MCF 10A (cell line): ENCODE measurements around the gene PALD1. TPM values are rescaled to one million over a fixed set of nuclear protein-coding genes. Genes with fewer than 3 reads are reported as not detected.

Experiments used
- BruUV-seq: library from RNA; stranded (reverse); fragments of 400-500 nt; replicated peaks from 2 replicates; lab custom pipeline; 2021; lab: Mats Ljungman, UMichigan
- CTCF ChIA-PET: fragments of 300-600 bp; sonication (Branson Sonifier 250); formaldehyde crosslinking; extraction: SDS; loops from one replicate; lab custom pipeline; 2021; ENCODE audit warnings: antibody characterized with exemption, inconsistent platforms; lab: Yijun Ruan, JAX
- POLR2A ChIA-PET: fragments of 300-600, 350-650 bp; sonication (Branson Sonifier 250); formaldehyde crosslinking; extraction: SDS; loops from one replicate; lab custom pipeline; 2020; ENCODE audit warnings: antibody characterized with exemption, inconsistent platforms; lab: Yijun Ruan, JAX
- DNase-seq: peaks from one replicate; pipeline ENCODE4 v3.0.0-alpha.2; 2018; ENCODE audit not compliant: unreplicated experiment
- H3K27ac Mint-ChIP-seq: one replicate; pipeline ENCODE4 v1.8.0; 2022; ENCODE audit warnings: mild to moderate bottlenecking, low read depth, mixed read lengths; ENCODE audit not compliant: unreplicated experiment
- H3K27me3 Mint-ChIP-seq: one replicate; pipeline ENCODE4 v1.8.0; 2022; ENCODE audit warnings: mixed read lengths; ENCODE audit not compliant: insufficient read depth, unreplicated experiment
- H3K36me3 Mint-ChIP-seq: one replicate; pipeline ENCODE4 v1.8.0; 2022; ENCODE audit warnings: mild to moderate bottlenecking, moderate library complexity, mixed read lengths; ENCODE audit not compliant: insufficient read depth, unreplicated experiment
- H3K4me1 Mint-ChIP-seq: one replicate; pipeline ENCODE4 v1.8.0; 2022; ENCODE audit warnings: mixed read lengths; ENCODE audit not compliant: insufficient read depth, unreplicated experiment
- H3K4me3 Mint-ChIP-seq: one replicate; pipeline ENCODE4 v1.8.0; 2022; ENCODE audit warnings: mild to moderate bottlenecking, moderate library complexity, mixed read lengths; ENCODE audit not compliant: unreplicated experiment
- H3K9me3 Mint-ChIP-seq: one replicate; pipeline ENCODE4 v1.8.0; 2022; ENCODE audit warnings: mixed read lengths; ENCODE audit not compliant: unreplicated experiment
- CTCF ChIP-seq: fragments of 200-600 bp; IDR thresholded peaks from one replicate; pipeline ENCODE4 v1.8.0; 2022; ENCODE audit warnings: antibody characterized with exemption, mild to moderate bottlenecking; ENCODE audit not compliant: unreplicated experiment
- intact Hi-C: fragments of 100-400 bp; cut with micrococcal nuclease; formaldehyde crosslinking; loops from 2 replicates; pipeline ENCODE4 v1.14.1; 2022
- total RNA-seq: library from RNA; stranded (reverse); gene quantifications from 2 replicates; pipeline ENCODE4 v1.2.3, GENCODE V29; 2022

Gene PALD1
- total RNA-seq, 1 experiment from 2014 or later: 0.12 TPM

DNA sequence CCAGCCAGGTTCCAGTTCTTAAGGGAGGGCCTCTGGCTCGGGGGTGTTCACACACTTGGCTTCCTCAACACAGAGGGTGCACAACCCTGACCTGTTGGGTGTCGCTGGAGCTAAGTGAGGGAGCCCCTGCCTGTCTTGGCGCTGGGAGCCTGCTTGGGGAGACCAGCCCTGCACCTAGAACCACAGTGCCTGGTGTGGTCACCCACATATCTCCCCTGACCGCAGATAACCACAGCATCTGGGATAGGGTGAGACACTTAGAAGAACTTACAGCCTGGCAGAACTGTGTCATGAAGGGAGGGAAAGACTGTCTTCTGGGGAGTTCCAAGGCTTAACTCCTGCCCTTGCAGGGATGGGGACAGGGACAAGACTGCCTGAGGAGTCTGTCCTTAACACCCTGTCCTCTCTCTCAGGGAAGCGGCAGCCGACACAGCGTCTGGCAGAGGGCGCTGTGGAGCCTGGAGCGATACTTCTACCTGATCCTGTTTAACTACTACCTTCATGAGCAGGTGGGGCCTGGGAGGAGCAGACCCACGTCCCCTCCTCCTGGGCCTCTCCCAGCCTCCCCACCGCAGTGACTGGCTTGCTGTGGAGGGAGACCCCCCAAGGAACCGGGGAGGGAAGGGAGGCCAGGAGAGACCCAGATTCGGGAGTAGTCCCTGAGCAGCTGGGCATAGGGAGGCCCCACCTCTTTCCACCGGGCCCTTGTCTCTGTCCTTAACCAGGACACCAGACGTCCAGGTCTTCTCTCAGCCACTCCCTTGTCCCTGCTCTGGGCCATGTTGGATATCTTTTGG is 59.0 kb downstream of the PALD1 start:
- peak; percentile 57 for TF ChIP-seq CTCF
- CTCF ChIA-PET: interaction anchor here (0.6 to 10.3 kb wide), 14 partner anchors 9 to 1339 kb away, joined by 3 to 98 read pairs (median 3); no protein-coding TSS in a partner anchor
- POLR2A ChIA-PET: interaction anchor here (0.5 kb wide), 1 partner anchor 350 kb away, joined by 3 read pairs; no protein-coding TSS in a partner anchor
- intact Hi-C loops: no loop called here
- no TSS peak for BruUV-seq
- no peak overlapping the region for H3K27ac Mint-ChIP-seq
- peak; percentile 52 for DNase-seq
- H3K9me3 Mint-ChIP-seq: no peaks in the 10 kb centered on the region
- no peak overlapping the region for H3K4me3 Mint-ChIP-seq
- H3K4me1 Mint-ChIP-seq: no peaks in the 10 kb centered on the region
- H3K27me3 Mint-ChIP-seq: peaks cover 26% of the 10 kb centered on the region
- H3K36me3 Mint-ChIP-seq: no peaks in the 10 kb centered on the region

DNA sequence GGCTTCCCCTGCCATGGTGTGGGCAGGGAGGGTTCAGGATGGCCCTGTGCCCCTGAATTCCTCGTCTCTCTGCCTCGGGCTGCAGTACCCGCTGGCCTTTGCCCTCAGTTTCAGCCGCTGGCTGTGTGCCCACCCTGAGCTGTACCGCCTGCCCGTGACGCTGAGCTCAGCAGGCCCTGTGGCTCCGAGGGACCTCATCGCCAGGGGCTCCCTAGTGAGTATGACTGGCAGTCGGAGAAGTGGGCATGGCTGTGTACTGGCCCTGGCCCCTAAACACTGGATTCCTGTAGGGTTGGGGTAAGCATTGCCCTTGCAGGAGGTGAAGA is 59.6 kb downstream of the PALD1 start:
- H3K36me3 Mint-ChIP-seq: no peaks in the 10 kb centered on the region
- ChIA-PET CTCF (interaction anchor here (0.5 to 10.3 kb wide), 6 partner anchors 9 to 1340 kb away, joined by 3 to 98 read pairs (median 3); no protein-coding TSS in a partner anchor), POLR2A (interaction anchor here (0.5 kb wide), 1 partner anchor 349 kb away, joined by 3 read pairs; no protein-coding TSS in a partner anchor)
- intact Hi-C loops: no loop called here
- DNase-seq: no peak
- peaks cover 26% of the 10 kb centered on the region for H3K27me3 Mint-ChIP-seq
- no peak overlapping the region for H3K4me3 Mint-ChIP-seq
- no peak overlapping the region for H3K27ac Mint-ChIP-seq
- no TSS peak for BruUV-seq
- H3K9me3 Mint-ChIP-seq: no peaks in the 10 kb centered on the region
- H3K4me1 Mint-ChIP-seq: no peaks in the 10 kb centered on the region
- TF ChIP-seq CTCF: no peak

DNA sequence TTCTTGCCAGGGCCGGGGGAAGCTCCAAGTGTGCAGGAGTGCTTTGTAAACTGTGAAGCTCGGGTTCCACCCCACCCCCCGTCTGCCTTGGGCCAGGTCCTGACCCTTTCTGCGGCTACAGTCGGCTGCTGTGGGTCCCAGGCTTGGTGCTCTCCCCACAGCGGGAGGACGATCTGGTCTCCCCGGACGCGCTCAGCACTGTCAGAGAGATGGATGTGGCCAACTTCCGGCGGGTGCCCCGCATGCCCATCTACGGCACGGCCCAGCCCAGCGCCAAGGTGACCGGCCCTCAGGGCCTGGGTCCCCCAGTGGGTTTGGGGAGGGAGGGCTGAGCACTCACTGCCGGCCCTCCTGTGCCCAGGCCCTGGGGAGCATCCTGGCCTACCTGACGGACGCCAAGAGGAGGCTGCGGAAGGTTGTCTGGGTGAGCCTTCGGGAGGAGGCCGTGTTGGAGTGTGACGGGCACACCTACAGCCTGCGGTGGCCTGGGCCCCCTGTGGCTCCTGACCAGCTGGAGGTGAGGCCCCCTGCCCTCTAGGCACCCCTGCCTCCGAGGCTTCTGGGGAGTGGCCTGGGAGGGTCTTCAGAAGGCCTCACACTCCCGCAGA is 60.3 kb downstream of the PALD1 start:
- H3K4me3 Mint-ChIP-seq: no peak overlapping the region
- no peak overlapping the region for H3K27ac Mint-ChIP-seq
- no peak for TF ChIP-seq CTCF
- no peaks in the 10 kb centered on the region for H3K4me1 Mint-ChIP-seq
- ChIA-PET CTCF (interaction anchor here (0.5 to 10.3 kb wide), 7 partner anchors 10 to 572 kb away, joined by 3 to 98 read pairs (median 3); no protein-coding TSS in a partner anchor), POLR2A (no interaction called here)
- H3K36me3 Mint-ChIP-seq: no peaks in the 10 kb centered on the region
- intact Hi-C loops: no loop called here
- H3K9me3 Mint-ChIP-seq: no peaks in the 10 kb centered on the region
- DNase-seq: no peak
- no TSS peak for BruUV-seq
- peaks cover 28% of the 10 kb centered on the region for H3K27me3 Mint-ChIP-seq

- Mint-ChIP-seq H3K4me3 (no peak overlapping the region), H3K27ac (no peak overlapping the region), H3K9me3 (no peaks in the 10 kb centered on the region), H3K36me3 (no peaks in the 10 kb centered on the region), H3K27me3 (peaks cover 32% of the 10 kb centered on the region), H3K4me1 (no peaks in the 10 kb centered on the region)
- no TSS peak for BruUV-seq
- POLR2A ChIA-PET: no interaction called here
- CTCF ChIA-PET: interaction anchor here (0.7 to 10.3 kb wide), 4 partner anchors 11 to 392 kb away, joined by 3 to 98 read pairs (median 4); no protein-coding TSS in a partner anchor
- intact Hi-C loops: no loop called here
- TF ChIP-seq CTCF: no peak
- DNase-seq: no peak
Observed at GRCh38 chr10:70539471-70539870, 60.9 kb downstream of the PALD1 start.
